OCI-LY1 (cell line): ENCODE measurements around the gene PRKAR1A.

Experiments used
- H2AFZ ChIP-seq: fragments of 200-600 bp; sonication (generic), shearing (Covaris generic); 2 replicates; pipeline ENCODE4 v1.6.0; 2014; ENCODE audit warnings: antibody characterized with exemption, mild to moderate bottlenecking, low read length
- H3F3A ChIP-seq: fragments of 200-600 bp; sonication (generic), shearing (Covaris generic); 2 replicates; pipeline ENCODE4 v1.6.0; 2014; ENCODE audit warnings: mild to moderate bottlenecking, antibody characterized with exemption, low read length, moderate library complexity; ENCODE audit not compliant: insufficient read depth
- H3K27ac ChIP-seq: fragments of 200-600 bp; sonication (generic); 2 replicates; pipeline ENCODE4 v1.5.1; 2014; ENCODE audit warnings: low read length, mixed run types, mild to moderate bottlenecking, low read depth; ENCODE audit not compliant: poor library complexity, severe bottlenecking
- H3K27me3 ChIP-seq: fragments of 200-600 bp; sonication (generic); 2 replicates; pipeline ENCODE4 v1.6.0; 2014; ENCODE audit warnings: antibody characterized with exemption, mild to moderate bottlenecking, low read length, moderate library complexity; ENCODE audit not compliant: insufficient read depth
- H3K36me3 ChIP-seq: fragments of 200-600 bp; sonication (generic); 2 replicates; pipeline ENCODE4 v1.6.1; 2014; ENCODE audit warnings: mild to moderate bottlenecking, antibody characterized with exemption, low read length, moderate library complexity, mixed read lengths; ENCODE audit not compliant: insufficient read depth
- H3K4me1 ChIP-seq: fragments of 200-600 bp; sonication (generic); 2 replicates; pipeline ENCODE4 v1.5.1; 2014; ENCODE audit warnings: mild to moderate bottlenecking, low read length, moderate library complexity; ENCODE audit not compliant: insufficient read depth, severe bottlenecking
- H3K4me2 ChIP-seq: fragments of 200-600 bp; sonication (generic), shearing (Covaris generic); 2 replicates; pipeline ENCODE4 v1.6.1; 2014; ENCODE audit warnings: low read length
- H3K4me3 ChIP-seq: fragments of 200-600 bp; sonication (generic); 2 replicates; pipeline ENCODE4 v1.5.1; 2014; ENCODE audit warnings: low read length, low read depth, mild to moderate bottlenecking, mixed read lengths; ENCODE audit not compliant: poor library complexity, severe bottlenecking
- H3K79me2 ChIP-seq: fragments of 200-600 bp; shearing (Covaris generic); 2 replicates; pipeline ENCODE4 v1.6.1; 2016; ENCODE audit warnings: mixed run types, low read length, mixed read lengths; ENCODE audit not compliant: insufficient read depth
- H3K9ac ChIP-seq: fragments of 200-600 bp; sonication (generic), shearing (Covaris generic); 2 replicates; pipeline ENCODE4 v1.6.1; 2014; ENCODE audit warnings: mild to moderate bottlenecking, low read length, mixed read lengths
- H3K9me2 ChIP-seq: fragments of 200-600 bp; sonication (generic), shearing (Covaris generic); 2 replicates; pipeline ENCODE4 v1.6.1; 2014; ENCODE audit warnings: low read depth, mild to moderate bottlenecking, low read length, mixed read lengths
- H3K9me3 ChIP-seq: fragments of 200-600 bp; shearing (Covaris generic); 2 replicates; pipeline ENCODE4 v1.6.1; 2014; ENCODE audit warnings: low read length, mixed read lengths
- H4K20me1 ChIP-seq: fragments of 200-600 bp; sonication (generic), shearing (Covaris generic); 2 replicates; pipeline ENCODE4 v1.6.0; 2016; ENCODE audit warnings: mild to moderate bottlenecking, low read length; ENCODE audit not compliant: insufficient read depth
- CTCF ChIP-seq: fragments of 200-600 bp; sonication (generic), shearing (Covaris generic); IDR thresholded peaks from 2 replicates; pipeline ENCODE4 v1.5.1; 2017; ENCODE audit warnings: mild to moderate bottlenecking, antibody characterized with exemption, low read length, moderate library complexity, mixed read lengths
- EZH2 ChIP-seq: fragments of 200-600 bp; sonication (generic), shearing (Covaris generic); IDR thresholded peaks from 2 replicates; pipeline ENCODE4 v1.8.0; 2017; ENCODE audit warnings: borderline replicate concordance, mixed run types, mild to moderate bottlenecking, antibody characterized with exemption, low read length, moderate library complexity, mixed read lengths

PRKAR1A gene

GRCh38 chr17:68559316-68559715 is 47.1 kb downstream of the PRKAR1A start:
- H3K27ac ChIP-seq, result no peak overlapping the region
- H4K20me1 ChIP-seq, result no peaks in the 10 kb centered on the region
- H3F3A ChIP-seq, result no peaks in the 10 kb centered on the region
- H2AFZ ChIP-seq, result no peak overlapping the region
- H3K9me3 ChIP-seq, result 0 out of 2 replicates have a peak, but pooled peaks cover 4% of the 10 kb centered on the region
- peaks cover 5% of the 10 kb centered on the region for H3K27me3 ChIP-seq
- no peak for TF ChIP-seq EZH2
- no peak for TF ChIP-seq CTCF
- no peak overlapping the region for H3K4me2 ChIP-seq
- H3K9ac ChIP-seq, result no peak overlapping the region
- no peaks in the 10 kb centered on the region for H3K36me3 ChIP-seq
- H3K9me2 ChIP-seq, result no peaks in the 10 kb centered on the region
- H3K4me3 ChIP-seq, result no peak overlapping the region
- no peaks in the 10 kb centered on the region for H3K4me1 ChIP-seq
- H3K79me2 ChIP-seq, result no peaks in the 10 kb centered on the region

GRCh38 chr17:68560966-68561720 is 48.9 kb downstream of the PRKAR1A start:
- Histone ChIP-seq H3K27ac (no peak overlapping the region), H3K4me1 (no peaks in the 10 kb centered on the region), H3K9me2 (no peaks in the 10 kb centered on the region), H4K20me1 (no peaks in the 10 kb centered on the region), H3K27me3 (no peaks in the 10 kb centered on the region; the same call in 1 of the 2 replicates), H3K79me2 (no peaks in the 10 kb centered on the region), H3K4me3 (no peak overlapping the region), H3K9me3 (no peaks in the 10 kb centered on the region), H3K4me2 (no peak overlapping the region), H2AFZ (no peak overlapping the region), H3F3A (no peaks in the 10 kb centered on the region), H3K9ac (no peak overlapping the region), H3K36me3 (no peaks in the 10 kb centered on the region)
- no peak for TF ChIP-seq CTCF
- no peak for TF ChIP-seq EZH2

GRCh38 chr17:68562736-68563135 is 50.5 kb downstream of the PRKAR1A start:
- Histone ChIP-seq H3K4me1 (no peaks in the 10 kb centered on the region), H3K27ac (no peak overlapping the region), H3F3A (no peaks in the 10 kb centered on the region), H3K9ac (no peak overlapping the region), H3K27me3 (no peaks in the 10 kb centered on the region; the same call in 1 of the 2 replicates), H4K20me1 (no peaks in the 10 kb centered on the region), H3K36me3 (no peaks in the 10 kb centered on the region), H3K9me2 (no peaks in the 10 kb centered on the region), H3K9me3 (no peaks in the 10 kb centered on the region), H3K4me2 (no peak overlapping the region), H2AFZ (no peak overlapping the region), H3K79me2 (no peaks in the 10 kb centered on the region), H3K4me3 (no peak overlapping the region)
- TF ChIP-seq CTCF (no peak), EZH2 (no peak)
